Glutamatergic neuron (in vitro differentiated cells): ENCODE data around the gene CD19. TPM values are rescaled to one million over a fixed set of nuclear protein-coding genes. Genes with fewer than 3 reads are reported as not detected.
A peak's percentile ranks its signal among the peaks of the same experiment; 100 is the strongest.

ENCODE experiments used
- DNase-seq: peaks from one replicate; pipeline ENCODE4 v3.0.0; 2022
- H3K27ac Mint-ChIP-seq: one replicate; pipeline ENCODE4 v1.8.0; 2020; ENCODE audit warnings: mild to moderate bottlenecking, mixed read lengths, inconsistent platforms; ENCODE audit not compliant: unreplicated experiment
- H3K27me3 Mint-ChIP-seq: one replicate; pipeline ENCODE4 v1.8.0; 2020; ENCODE audit warnings: mild to moderate bottlenecking, moderate library complexity, mixed read lengths, inconsistent platforms; ENCODE audit not compliant: unreplicated experiment
- H3K36me3 Mint-ChIP-seq: one replicate; pipeline ENCODE4 v1.8.0; 2020; ENCODE audit warnings: mild to moderate bottlenecking, mixed read lengths, inconsistent platforms; ENCODE audit not compliant: unreplicated experiment
- H3K4me1 Mint-ChIP-seq: one replicate; pipeline ENCODE4 v1.8.0; 2020; ENCODE audit warnings: mild to moderate bottlenecking, low read depth, mixed read lengths, inconsistent platforms; ENCODE audit not compliant: unreplicated experiment
- H3K4me3 Mint-ChIP-seq: one replicate; pipeline ENCODE4 v1.8.0; 2020; ENCODE audit warnings: mild to moderate bottlenecking, mixed read lengths, inconsistent platforms; ENCODE audit not compliant: unreplicated experiment
- H3K9me3 Mint-ChIP-seq: one replicate; pipeline ENCODE4 v1.8.0; 2020; ENCODE audit warnings: mild to moderate bottlenecking, moderate library complexity, mixed read lengths, inconsistent platforms; ENCODE audit not compliant: unreplicated experiment
- total RNA-seq: library from RNA; stranded (reverse); fragmentation: NEBNext Ultra II Directional; extraction: Animal tissue kit (Norgen Biotek cat#: 25700); gene quantifications from one replicate; pipeline ENCODE4 v1.2.1, GENCODE V29; 2021; ENCODE audit not compliant: unreplicated experiment
- TF ChIP-seq, protein P1 (sequence below): fragments of 200-600 bp; sonication (generic); IDR thresholded peaks from one replicate; pipeline ENCODE4 v1.5.0; 2021; ENCODE audit not compliant: partially characterized antibody, unreplicated experiment

Gene CD19
- total RNA-seq, 1 donor from 2014 or later: 0.27 TPM

DNA sequence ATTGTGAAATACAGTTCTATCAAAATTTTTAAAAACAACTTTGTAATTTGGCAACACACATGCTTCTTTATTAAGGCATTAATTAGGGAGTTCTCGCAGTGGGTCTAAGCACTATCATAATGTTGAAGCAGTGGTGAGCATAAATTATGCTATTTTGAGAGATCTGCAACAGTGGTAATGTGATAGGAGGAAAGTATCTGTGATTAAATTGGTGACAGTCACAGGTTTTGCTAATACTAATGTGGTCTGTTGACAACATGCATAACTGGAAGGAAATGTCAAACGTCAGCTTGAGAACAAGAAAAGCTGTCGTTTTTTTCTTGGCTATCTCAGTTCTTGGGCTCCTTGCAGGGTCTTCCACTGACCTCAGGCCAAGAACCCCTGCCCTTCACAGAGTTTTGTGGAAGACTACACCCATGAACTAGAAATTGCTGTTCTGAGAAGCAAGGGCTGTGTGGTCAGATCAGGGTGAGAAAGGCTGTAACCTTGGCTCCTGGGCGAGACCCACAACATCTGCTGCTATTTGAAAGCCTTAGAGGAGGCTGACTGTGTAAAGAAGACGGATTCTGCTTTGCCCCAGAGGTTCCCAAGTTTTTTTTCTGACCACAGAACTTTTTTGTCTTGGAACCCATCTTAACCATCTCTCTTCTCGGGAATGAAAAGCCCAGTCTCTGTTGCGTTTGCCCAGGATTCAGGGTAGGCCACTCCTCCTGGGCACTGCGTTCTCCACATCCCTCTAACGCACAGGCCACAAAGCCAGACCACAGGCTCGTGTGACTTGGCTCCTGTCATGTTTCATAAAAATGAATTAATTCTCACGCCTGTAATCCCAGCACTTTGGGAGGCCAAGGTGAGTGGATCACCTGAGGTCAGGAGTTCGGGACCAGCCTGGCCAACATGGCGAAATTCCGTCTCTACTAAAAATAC, 39.5 kb upstream of the CD19 start:
- DNase-seq: no peak
- no peaks in the 10 kb centered on the region for H3K4me1 Mint-ChIP-seq
- H3K27ac Mint-ChIP-seq: peak overlapping the region; percentile 33
- H3K4me3 Mint-ChIP-seq: no peak overlapping the region
- no peaks in the 10 kb centered on the region for H3K27me3 Mint-ChIP-seq
- TF ChIP-seq, protein P1, sequence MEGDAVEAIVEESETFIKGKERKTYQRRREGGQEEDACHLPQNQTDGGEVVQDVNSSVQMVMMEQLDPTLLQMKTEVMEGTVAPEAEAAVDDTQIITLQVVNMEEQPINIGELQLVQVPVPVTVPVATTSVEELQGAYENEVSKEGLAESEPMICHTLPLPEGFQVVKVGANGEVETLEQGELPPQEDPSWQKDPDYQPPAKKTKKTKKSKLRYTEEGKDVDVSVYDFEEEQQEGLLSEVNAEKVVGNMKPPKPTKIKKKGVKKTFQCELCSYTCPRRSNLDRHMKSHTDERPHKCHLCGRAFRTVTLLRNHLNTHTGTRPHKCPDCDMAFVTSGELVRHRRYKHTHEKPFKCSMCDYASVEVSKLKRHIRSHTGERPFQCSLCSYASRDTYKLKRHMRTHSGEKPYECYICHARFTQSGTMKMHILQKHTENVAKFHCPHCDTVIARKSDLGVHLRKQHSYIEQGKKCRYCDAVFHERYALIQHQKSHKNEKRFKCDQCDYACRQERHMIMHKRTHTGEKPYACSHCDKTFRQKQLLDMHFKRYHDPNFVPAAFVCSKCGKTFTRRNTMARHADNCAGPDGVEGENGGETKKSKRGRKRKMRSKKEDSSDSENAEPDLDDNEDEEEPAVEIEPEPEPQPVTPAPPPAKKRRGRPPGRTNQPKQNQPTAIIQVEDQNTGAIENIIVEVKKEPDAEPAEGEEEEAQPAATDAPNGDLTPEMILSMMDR: no peak
- H3K36me3 Mint-ChIP-seq: no peaks in the 10 kb centered on the region
- peaks cover 6% of the 10 kb centered on the region for H3K9me3 Mint-ChIP-seq

DNA sequence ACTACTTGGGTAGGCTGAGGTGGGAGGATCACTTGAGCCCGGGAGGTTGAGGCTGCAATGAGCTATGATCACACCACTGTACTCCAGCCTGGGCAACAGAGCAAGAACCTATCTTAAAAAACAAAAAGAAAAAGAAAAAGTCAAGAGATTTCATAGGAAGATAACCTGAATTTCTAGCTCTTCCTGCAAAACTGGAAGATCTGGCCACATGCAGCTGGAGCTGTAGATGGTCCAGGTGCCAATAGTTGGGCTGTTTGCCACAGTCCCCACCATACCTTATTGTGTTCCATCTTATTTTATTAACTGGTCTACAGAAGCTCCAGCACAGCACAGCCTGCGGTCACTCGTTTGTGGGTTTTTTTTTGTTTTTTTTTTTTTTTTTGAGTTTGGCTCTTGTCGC, 38.5 kb upstream of the CD19 start:
- TF ChIP-seq, protein P1: no peak
- Mint-ChIP-seq H3K36me3 (no peaks in the 10 kb centered on the region), H3K27ac (no peak overlapping the region), H3K9me3 (peaks cover 6% of the 10 kb centered on the region), H3K27me3 (no peaks in the 10 kb centered on the region), H3K4me1 (no peaks in the 10 kb centered on the region), H3K4me3 (no peak overlapping the region)
- DNase-seq: no peak

DNA sequence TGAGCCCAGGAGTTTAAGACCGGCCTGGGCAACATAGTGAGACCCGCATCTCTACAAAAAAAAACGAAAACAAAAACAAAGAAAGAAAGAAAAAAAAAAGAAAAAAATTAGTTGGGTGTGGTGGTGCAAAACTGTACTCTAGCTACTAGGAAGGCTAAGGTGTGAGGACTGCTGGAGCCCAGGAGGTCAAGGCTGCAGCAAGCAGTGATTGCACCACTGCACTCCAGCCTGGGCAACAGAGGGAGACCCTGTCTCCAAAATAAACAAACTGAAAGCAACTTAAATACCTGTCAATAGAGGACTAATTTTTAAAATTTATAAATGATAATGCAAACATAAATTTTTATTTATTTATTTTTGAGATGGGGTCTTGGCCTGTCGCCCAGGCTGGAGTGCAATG, 36.2 kb upstream of the CD19 start:
- DNase-seq: no peak
- Mint-ChIP-seq H3K36me3 (no peaks in the 10 kb centered on the region), H3K4me3 (no peak overlapping the region), H3K27me3 (no peaks in the 10 kb centered on the region), H3K9me3 (peaks cover 6% of the 10 kb centered on the region), H3K4me1 (no peaks in the 10 kb centered on the region), H3K27ac (no peak overlapping the region)
- TF ChIP-seq, protein P1: no peak

DNA sequence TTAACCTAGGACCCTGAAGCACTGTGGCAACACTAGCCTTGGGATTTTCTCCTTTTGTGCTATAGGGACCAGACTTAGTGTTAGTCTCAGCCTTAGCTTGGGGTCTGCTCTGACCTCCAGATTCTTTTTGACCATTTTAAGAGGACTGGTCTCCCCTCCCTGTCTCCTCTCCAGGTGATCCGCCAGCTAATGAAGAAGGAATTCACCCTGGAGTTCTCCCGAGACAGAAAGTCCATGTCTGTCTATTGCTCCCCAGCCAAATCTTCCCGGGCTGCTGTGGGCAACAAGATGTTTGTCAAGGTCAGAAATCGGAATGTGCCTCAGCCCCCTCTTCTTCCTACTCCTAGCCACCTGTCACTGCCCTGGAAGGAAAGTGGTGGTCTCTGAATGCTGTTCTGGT, 33.9 kb upstream of the CD19 start:
- Mint-ChIP-seq H3K36me3 (no peaks in the 10 kb centered on the region), H3K9me3 (peaks cover 6% of the 10 kb centered on the region), H3K27ac (no peak overlapping the region)

More for the DNA sequence above, 33.9 kb upstream of the CD19 start:
- Mint-ChIP-seq H3K4me3 (no peak overlapping the region), H3K27me3 (peaks cover 4% of the 10 kb centered on the region), H3K4me1 (no peaks in the 10 kb centered on the region)
- TF ChIP-seq, protein P1: no peak
- no peak for DNase-seq
